Limb (tissue), 2 donors: ENCODE results near the gene MRTFA.

Source experiments
- DNase-seq, 2 donors: peaks; one replicate each; pipeline ENCODE4 v3.0.0-alpha.2; 2016; ENCODE audit errors: extremely low spot score in 2 of 2

The MRTFA gene

GRCh38 chr22:40433416-40434090 lies 203.0 kb downstream of the MRTFA start:
- no peak for DNase-seq

DNA sequence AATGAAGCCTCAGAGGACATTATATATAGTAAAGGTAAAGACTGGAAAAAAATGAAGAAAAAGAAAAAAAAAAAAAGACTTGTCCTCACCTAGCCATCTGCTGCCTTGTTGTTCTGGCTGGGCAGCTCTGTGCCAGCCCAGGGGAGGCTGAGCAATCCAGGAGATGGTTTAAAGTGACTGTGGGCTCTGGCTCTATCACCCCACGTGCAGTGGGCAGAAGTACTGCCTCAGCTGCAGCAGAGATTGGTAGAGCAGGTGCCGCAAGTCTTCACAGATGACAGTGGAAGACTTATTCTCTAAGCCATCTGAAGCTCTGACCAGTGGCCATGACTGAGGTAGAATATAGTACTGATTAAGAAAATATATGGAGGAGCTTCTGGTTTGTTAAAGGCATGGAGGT lies 203.9 kb downstream of the MRTFA start:
- no peak for DNase-seq

DNA sequence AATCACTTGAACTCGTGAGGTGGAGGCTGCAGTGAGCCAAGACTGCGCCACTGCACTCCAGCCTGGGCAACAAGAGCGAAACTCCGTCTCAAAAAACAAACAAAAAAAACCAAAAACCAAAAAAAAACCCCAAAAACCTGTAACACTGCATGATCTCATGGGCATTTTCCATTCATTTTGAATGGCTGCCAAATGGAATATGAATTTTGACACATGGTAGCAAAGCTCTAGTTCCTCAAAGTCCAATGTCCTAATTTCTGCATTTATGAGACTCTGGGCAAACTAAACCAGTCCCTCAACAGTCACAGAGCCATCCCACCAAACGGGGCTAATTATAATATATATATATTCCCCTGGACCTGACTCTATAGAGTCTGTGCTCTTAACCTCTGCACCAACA lies 204.4 kb downstream of the MRTFA start:
- DNase-seq = no peak

- no peak for DNase-seq
These were observed 205.5 kb downstream of the MRTFA start for GRCh38 chr22:40430991-40431390.

DNA sequence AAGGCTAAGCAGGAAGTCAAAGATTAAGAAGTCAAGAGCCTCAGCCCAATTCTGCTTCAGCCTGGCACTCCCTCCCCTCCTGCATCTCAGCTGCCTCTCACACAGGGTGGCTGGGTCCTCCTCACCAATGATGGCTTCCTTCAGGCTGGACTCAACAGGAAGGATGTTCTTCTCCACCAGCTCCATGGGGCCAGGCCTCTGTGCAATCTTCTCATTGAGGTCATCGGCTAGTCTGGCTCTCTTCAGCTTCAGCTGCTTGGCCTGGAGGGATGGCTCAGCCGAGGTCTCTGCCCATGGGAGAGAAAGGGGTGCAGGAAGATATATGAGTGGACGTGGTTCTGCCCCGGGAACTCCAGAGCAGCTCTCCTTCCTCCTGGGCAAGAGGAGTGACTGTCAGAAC lies 207.0 kb downstream of the MRTFA start:
- DNase-seq = no peak

DNA sequence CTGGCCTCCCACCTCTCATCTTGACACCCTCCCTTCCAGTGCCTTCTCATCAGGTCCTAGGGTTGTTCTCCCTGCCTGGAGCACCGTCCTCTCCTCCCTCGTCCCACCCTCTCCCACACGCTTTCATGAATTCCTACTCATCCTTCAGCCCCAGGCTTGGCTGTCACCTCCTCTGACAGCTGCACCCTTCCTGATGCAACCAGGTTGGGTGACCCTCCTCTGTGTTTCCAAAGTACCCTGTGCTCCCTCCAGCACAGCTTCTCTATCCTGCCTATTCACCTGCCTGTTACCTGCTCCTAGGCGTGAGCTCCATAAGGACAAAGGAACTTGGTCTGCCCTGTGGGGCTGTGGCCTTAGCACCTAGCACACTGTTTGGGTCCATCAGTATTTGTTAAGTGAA lies 207.7 kb downstream of the MRTFA start:
- DNase-seq = no peak

DNA sequence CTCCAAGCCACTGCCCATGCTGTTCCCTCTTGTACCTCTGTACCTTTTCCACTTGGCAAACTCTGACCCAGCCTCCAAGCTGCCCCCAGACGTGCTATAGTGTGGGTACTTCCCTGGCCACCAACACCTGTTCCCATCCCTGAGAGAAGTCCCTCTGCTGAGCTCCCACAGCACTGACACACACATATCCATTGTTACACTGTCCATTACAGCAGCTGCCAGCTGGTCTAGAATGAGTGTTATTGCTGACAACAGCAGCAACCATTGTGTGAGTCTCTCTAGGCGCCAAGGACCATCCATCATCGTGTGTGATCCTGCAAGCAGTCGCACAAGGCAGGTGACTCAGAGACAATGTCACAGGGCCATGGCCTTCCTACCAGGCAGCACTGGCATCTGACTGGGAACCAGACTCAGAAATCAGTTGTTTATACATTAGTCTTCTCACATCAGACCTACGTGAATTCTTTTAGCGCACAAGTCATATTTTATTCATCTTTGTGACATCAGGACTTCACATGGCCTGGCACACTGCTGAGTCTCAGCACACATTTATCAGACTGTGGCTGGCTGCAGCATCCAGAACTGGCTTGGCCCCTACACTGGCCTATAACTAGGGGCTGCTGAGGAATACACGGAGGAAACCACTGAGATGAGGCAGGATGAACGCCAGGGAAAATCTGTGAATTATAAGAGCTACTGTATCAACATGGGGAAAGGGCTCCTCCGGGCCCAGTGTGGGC lies 209.8 kb downstream of the MRTFA start:
- peak in 1 of 2 donors; percentile 57 for DNase-seq

DNA sequence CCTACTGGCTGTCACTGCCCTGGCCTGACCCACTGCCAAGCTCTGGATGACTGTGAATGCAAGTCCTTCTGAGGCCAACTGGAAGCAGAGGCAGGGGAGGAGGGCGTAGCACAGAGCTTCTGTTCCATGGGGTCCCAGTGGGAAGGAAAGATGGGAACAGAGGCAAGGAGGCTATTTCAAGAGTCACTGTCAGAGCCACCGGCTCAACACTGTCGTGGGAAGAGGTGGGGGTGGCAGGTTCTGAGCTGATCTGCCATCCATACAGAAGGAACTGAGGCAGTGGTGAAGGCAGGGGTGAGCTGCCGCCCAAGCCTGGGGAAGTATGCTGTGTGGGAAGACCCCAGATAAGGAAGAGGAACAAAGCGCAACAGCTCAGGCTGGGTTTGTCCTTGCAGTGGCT lies 211.4 kb downstream of the MRTFA start:
- DNase-seq = no peak

DNA sequence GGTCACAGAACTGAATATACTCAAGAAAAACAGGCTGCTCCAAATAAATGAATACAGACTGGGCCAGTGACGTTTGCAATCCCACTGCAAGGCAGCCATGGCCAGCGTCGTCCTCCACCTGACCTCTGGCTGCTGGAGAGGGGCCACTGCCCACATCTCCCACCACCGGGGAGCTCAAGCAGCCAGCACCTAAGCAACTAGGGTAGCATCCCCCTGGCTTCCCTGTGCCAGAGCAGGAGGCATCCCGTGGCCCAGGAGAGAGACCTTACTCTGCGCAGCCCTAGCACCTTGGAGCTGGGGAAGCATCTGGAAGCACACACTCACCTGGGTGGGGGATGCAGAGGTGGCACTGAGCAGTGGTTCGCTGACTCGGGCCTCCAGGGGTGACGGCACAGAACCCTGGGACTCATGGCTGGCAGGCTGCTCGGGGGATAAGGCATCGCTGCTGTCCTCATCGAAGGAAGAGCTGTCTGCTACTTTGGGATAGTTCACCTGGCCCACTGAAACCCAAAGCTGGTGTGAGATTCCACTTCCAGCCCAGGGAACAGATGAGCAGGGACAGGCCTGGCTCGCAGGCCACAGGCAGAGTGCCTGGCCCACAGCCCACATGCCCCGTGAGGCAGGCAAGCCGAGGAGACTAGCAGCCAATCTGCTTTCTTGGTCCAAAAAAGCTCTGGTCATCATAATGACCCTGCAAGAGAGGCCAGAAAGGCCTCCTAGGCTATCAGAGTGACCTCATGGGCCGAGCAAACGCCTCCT lies 212.5 kb downstream of the MRTFA start:
- no peak for DNase-seq

GRCh38 chr22:40423310-40423688 lies 213.2 kb downstream of the MRTFA start:
- DNase-seq = no peak

- DNase-seq = no peak
These were observed 213.8 kb downstream of the MRTFA start for GRCh38 chr22:40422558-40423309.

DNA sequence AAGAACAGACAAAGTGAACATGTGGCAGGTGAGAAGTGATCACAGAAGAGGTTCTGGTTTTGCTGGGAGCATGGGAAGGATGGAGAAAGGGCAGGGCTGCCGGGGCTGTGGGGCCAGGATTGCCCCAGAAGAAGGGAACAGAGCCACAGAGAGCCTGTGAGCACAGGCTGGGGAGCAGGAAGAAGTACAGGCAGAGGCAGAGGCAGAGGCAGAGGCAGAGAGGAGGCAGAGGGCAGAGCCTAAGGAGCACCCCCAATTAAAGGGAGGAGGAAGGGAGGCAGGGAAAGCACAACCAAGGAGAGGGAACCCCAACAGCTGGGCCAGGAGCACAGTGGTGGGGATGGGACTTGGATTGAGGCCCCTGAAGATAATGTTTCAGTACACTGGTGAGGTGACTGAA lies 214.6 kb downstream of the MRTFA start:
- no peak for DNase-seq

- DNase-seq = no peak
These were observed 215.5 kb downstream of the MRTFA start for GRCh38 chr22:40421082-40421350.

DNA sequence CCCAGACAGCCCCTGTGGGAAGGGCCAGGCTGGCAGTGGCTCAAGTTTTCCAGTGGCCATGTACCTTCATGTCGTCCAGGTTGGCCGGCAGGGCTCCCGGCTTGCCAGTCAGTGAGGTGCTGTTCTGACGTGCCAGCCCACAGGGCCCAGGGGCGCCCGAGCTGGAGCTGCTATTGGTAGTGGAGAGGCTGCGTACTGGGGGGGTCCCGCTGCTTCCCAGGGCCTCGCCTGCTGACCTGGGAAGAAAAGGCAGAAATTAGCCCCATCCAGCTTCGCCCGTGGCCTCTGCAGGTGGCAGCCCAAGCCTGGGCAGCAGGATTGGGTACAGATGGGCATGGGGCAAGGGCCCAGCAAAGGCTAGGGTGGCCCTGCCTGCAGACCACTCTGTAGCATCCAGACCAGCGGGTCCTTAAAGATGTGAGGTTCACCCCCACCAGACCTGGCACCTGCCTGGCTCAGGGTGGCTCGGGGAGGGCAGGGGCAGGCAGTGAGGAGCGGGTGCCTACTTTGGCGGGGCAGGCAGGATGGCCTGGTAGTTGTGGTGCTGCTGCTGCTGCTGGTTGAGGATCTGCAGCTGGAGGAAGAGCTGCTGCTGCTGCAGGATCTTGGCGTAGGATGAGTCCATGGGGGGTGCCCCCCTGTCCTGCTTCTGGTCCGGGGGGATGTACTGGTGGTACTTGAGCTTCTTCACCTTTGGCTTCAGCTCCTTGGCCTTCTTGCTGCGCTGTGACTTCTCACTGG lies 216.0 kb downstream of the MRTFA start:
- no peak for DNase-seq

- DNase-seq = no peak
These were observed 216.8 kb downstream of the MRTFA start for GRCh38 chr22:40419718-40420117.

DNA sequence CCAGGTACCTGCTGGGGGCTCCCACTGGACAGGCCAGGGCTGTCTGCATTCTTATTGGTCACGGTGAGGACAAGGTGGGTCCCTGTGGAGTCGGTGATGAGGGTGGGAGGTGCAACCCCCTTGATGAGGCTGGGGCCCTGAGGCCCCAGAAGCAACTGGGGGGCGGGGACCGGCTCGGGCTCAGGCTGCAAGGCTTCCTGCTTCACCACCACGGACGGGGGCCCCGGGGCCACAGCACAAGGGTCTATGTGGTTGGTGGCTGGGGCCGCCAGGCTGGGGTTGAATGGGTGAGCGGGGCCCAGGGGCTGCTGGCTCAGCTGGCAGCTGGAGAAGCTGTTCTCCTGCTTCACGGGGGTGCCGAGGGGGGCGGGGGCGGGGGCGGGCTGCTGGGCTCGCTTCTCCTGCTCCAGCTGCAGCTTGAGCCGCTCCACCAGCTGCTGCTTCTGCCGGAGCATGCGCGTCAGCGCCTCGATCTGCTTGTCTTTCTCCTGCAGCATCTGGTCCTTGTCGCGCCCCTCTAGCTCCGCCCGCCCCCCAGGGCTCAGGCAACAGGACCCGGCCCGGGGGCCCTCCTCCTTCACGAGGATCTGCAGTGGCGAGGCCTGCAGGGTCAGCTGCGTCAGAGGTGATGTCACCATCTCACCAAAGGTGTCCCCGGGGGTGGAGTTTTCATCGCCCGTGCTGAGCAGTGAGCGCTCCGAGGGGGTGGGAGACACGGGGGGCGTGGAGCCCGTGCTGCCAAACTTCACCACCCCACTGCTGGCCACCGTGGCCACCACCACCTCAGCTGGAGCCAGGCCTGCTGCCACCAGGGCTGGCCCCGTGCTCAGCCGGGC lies 217.9 kb downstream of the MRTFA start:
- peak; percentile 72 to 78 for DNase-seq

DNA sequence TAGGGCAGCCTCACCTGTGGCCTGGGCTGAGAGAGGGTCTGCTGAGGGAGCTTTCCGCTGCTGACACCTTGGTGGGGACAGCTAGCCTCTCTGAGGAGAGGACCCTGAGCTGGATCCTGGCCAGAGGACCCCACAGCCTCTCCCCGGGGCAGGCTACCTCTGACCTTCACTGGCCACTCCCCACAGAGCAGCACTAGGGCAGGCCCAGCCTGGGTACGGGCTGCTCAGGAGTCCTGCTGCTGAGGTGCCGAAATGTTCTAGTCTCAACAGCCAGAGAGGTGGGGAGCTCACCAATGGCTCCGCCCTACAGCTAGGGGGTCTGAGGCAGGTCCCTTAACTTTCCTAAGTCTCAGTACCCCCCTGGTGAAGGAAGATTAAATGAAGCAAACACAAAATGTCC lies 218.6 kb downstream of the MRTFA start:
- no peak for DNase-seq

- no peak for DNase-seq
These were observed 219.5 kb downstream of the MRTFA start for GRCh38 chr22:40417041-40417440.

DNA sequence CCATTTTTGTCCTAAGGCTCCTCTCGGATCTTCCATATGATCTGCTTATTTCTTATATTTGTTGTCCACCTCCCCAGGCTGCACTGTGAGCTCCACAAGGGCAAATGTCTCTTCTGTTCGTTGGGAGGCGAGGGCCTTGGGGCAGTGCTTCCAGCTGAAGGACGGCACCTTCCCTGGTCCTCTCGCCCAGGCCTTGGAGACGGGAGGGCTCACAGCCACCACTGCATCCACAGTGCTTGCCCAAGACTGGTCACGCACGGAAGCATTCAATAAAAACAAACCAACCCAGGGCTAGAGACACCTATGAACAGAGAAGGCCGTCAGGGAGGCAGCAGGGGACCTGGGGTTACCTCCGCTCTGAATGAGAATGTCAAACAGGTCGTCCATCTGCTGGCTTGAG lies 219.9 kb downstream of the MRTFA start:
- no peak for DNase-seq

- DNase-seq = no peak
These were observed 220.3 kb downstream of the MRTFA start for GRCh38 chr22:40416267-40416570.
